ENCODE measurements around the gene MMS19.

DNA sequence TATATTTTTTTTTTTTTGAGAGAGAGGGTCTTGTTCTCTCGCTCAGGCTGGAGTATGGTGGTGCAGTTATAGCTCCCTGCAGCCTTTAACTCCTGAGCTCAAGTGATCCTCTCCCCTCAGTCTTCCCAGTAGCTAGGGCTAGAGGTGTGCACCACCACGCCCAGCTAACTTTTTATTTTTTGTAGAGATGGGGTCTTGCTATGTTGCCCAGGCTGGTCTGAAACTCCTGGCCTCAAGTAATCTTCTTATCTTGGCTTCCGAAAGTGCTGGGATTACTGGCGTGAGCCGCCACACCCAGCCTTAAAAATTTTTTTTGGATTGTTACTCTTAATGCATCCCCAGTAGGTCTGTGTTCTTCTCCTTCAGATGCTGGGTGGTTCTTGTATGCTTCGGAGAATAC is 4.7 kb upstream of the MMS19 start:
- TF ChIP-seq CTCF (conservative IDR thresholded peaks at IDR 0.05) (no peak), EZH2 (IDR thresholded peaks at IDR 0.05; ENCODE audit: low read depth) (no peak)

Data from PC-9 (cell line).